ENCODE results near the gene RPS19BP1.

RPS19BP1 gene

DNA sequence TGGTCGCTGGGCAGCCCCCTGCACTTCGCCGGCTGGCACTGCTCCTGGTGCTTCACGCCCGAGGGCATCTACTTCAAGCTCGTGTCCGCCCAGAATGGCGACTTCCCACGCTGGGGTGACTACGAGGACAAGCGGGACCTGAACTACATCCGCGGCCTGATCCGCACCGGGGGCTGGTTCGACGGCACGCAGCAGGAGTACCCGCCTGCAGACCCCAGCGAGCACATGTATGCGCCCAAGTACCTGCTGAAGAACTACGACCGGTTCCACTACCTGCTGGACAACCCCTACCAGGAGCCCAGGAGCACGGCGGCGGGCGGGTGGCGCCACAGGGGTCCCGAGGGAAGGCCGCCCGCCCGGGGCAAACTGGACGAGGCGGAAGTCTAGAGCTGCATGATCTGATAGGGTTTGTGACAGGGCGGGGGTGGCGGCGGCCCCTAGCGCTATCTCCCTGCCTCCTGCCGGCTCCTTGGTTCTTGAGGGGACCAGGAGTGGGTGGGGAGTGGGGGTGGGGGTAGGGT, 43.9 kb downstream of the RPS19BP1 start:
- DNase-seq: no peak

DNA sequence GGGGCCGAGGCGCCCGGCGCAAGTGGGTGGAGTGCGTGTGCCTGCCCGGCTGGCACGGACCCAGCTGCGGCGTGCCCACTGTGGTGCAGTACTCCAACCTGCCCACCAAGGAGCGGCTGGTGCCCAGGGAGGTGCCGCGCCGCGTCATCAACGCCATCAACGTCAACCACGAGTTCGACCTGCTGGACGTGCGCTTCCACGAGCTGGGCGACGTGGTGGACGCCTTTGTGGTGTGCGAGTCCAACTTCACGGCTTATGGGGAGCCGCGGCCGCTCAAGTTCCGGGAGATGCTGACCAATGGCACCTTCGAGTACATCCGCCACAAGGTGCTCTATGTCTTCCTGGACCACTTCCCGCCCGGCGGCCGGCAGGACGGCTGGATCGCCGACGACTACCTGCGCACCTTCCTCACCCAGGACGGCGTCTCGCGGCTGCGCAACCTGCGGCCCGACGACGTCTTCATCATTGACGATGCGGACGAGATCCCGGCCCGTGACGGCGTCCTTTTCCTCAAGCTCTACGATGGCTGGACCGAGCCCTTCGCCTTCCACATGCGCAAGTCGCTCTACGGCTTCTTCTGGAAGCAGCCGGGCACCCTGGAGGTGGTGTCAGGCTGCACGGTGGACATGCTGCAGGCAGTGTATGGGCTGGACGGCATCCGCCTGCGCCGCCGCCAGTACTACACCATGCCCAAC, 44.6 kb downstream of the RPS19BP1 start:
- no peak for DNase-seq

DNA sequence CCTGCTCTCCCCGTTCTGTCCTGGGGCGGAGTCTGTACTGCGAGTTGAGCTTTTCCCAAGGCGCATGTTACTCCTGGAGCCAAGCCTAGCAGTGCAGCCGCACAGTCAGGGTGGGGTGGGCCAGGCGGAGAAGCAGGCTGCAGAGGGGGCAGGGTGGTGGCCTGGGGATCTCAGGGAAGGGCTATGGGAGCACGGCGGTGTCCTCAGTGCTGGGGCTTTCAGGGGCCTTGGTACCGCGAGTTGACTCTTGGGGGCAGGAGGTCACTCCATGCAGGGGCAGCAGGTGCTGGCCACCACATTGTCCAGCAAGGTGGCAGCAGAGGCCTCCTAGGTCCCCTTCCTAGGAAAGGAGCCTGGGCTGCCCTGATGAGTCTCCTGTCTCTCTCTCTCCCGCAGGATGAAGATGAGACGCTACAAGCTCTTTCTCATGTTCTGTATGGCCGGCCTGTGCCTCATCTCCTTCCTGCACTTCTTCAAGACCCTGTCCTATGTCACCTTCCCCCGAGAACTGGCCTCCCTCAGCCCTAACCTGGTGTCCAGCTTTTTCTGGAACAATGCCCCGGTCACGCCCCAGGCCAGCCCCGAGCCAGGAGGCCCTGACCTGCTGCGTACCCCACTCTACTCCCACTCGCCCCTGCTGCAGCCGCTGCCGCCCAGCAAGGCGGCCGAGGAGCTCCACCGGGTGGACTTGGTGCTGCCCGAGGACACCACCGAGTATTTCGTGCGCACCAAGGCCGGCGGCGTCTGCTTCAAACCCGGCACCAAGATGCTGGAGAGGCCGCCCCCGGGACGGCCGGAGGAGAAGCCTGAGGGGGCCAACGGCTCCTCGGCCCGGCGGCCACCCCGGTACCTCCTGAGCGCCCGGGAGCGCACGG, 45.4 kb downstream of the RPS19BP1 start:
- DNase-seq: no peak

DNA sequence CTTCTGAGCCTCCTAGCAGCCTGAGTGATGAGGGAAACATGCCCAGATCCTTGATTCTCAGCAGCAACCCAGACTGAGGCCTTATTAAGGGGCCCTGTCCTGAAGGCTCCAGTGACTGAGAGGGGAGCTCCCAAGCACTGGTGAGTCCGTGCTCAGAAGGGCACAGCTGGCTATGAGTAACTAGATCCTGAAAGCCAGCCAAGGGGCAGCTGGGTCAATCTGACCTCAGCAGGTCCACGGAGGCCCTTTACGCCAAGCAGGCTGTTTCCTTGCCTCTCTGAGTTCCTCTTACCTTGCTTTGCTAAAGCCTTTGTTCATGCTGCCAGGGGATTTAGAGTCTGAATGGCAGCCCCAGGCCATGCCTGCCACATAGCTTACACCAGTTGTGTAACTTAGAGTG, 49.8 kb downstream of the RPS19BP1 start:
- DNase-seq: no peak

DNA sequence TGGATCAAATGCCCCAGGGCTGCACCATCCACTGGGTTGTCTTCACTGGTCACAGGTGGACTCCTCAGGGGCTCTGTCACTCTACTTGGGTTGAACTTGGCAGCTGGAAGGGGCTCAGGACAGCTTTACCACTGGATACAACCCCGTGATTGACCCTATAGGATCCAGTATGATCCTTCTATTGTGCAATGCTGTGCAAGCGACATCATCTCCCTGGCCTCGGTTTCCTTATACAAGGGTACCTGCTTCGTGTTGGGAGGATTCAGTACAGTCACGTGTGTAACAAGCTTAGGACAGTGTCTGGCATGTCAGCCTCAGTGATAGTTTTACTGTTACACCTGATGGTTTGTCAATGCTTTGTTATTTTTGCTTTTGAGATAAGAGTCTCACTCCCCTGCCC, 51.0 kb downstream of the RPS19BP1 start:
- no peak for DNase-seq

DNA sequence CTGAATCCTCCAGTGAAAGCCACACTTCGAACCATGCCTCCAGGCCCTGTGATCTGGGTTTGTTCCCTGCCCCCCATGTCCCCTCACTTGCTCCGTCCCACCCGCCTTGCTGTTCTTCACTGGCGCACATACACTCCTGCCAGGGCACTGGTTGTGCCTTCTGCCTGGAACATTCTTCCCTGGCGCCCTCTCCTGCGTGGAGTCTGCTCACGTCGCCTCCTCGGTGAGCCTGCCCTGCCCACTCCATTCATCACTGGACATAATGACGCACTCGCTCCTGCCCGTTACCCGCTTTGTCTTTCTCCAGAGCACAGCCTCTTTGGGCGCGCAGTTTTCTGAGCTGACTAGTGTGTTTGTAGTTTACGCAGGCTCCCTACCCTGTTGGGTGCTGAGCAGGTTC, 51.5 kb downstream of the RPS19BP1 start:
- DNase-seq: no peak

DNA sequence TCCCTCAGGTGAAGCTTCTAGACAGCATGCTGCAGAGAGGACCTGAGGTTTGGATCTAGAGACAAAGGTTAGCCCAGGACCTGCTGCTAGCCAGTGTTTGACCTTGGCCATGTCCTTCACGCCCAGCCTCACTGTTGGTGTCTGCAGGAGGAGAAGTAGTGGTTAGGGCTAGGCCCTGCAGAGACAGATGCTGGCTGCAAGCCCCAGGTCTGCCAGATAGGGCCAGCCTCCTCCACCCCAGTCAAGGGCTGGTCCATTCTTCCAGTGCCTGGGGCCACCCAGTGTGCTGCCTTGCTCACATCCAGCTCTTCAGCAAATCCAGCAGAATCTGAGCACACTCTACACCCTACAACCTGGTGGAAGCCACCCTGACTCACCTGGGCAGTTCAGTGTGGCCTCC, 52.0 kb downstream of the RPS19BP1 start:
- no peak for DNase-seq

DNA sequence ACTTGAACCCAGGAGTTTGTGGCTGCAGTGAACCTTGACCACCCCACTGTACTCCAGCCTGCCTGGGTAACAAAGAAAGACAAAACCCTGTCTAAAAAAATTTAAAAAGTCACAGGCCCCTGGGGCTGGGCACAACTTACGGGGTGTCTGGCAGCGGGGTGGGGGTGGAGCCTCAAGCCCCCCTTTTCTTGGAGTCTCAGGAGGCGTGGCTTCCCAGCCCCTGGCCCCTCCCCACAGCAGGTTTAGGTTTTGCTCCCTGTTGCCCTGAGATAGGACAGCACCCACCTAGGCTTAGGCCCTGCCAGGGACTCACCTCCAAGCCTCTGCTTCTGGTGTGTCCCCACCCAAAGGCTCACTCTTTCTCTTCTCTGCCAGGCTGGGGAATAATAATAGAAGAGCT, 53.3 kb downstream of the RPS19BP1 start:
- DNase-seq: no peak
